ENCODE results near the gene HCLS1.

GRCh38 chr3:121665488-121665887 is 4.8 kb upstream of the HCLS1 start:
- TF ChIP-seq CTCF (conservative IDR thresholded peaks at IDR 0.05; ENCODE audit: low read length) (no peak), EZH2phosphoT487 (IDR thresholded peaks at IDR 0.05; ENCODE audit: borderline replicate concordance, low read depth, low read length) (no peak)
